HFFc6 (cell line): Measurements from ENCODE around the gene CFTR. TPM values are rescaled to one million over a fixed set of nuclear protein-coding genes. Genes with fewer than 3 reads are reported as not detected.

ENCODE experiments used
- DNase-seq: peaks from one replicate; pipeline ENCODE4 v3.0.0-alpha.2; 2018
- H3K27ac Mint-ChIP-seq: 2 replicates; pipeline ENCODE4 v1.8.0; 2020; ENCODE audit warnings: mild to moderate bottlenecking, mixed read lengths
- H3K27me3 Mint-ChIP-seq: 2 replicates; pipeline ENCODE4 v1.8.0; 2021; ENCODE audit warnings: mild to moderate bottlenecking, moderate library complexity, mixed read lengths; ENCODE audit not compliant: insufficient read depth
- H3K36me3 Mint-ChIP-seq: 2 replicates; pipeline ENCODE4 v1.8.0; 2021; ENCODE audit warnings: low read depth, mixed read lengths
- H3K4me1 Mint-ChIP-seq: 2 replicates; pipeline ENCODE4 v1.8.0; 2020; ENCODE audit warnings: low read depth, mixed read lengths
- H3K4me3 Mint-ChIP-seq: 2 replicates; pipeline ENCODE4 v1.8.0; 2020; ENCODE audit warnings: mild to moderate bottlenecking, moderate library complexity, mixed read lengths
- H3K9me3 Mint-ChIP-seq: 2 replicates; pipeline ENCODE4 v1.8.0; 2020; ENCODE audit warnings: mild to moderate bottlenecking, mixed read lengths
- total RNA-seq, 6 experiments: library from RNA; stranded (reverse); fragmentation: NEBNext Ultra II Directional; extraction: Animal tissue kit (Norgen Biotek cat#: 25700); gene quantifications; 2 replicates in 1 of 6; 3 replicates in 5 of 6; pipeline ENCODE4 v1.2.3, GENCODE V29; 2021
- TF ChIP-seq, protein P1 (sequence below): fragments of 200-600 bp; sonication (generic); IDR thresholded peaks from 2 replicates; pipeline ENCODE4 v1.5.0; 2021; ENCODE audit warnings: antibody characterized with exemption, mild to moderate bottlenecking

Gene CFTR
- total RNA-seq, 6 experiments from 2014 or later = not detected

GRCh38 chr7:117552660-117553059 is 72.8 kb downstream of the CFTR start:
- Mint-ChIP-seq H3K4me1 (no peaks in the 10 kb centered on the region), H3K36me3 (no peaks in the 10 kb centered on the region), H3K4me3 (no peak overlapping the region), H3K27me3 (no peaks in the 10 kb centered on the region), H3K27ac (no peak overlapping the region), H3K9me3 (peaks cover 15% of the 10 kb centered on the region)
- no peak for DNase-seq
- TF ChIP-seq, protein P1, sequence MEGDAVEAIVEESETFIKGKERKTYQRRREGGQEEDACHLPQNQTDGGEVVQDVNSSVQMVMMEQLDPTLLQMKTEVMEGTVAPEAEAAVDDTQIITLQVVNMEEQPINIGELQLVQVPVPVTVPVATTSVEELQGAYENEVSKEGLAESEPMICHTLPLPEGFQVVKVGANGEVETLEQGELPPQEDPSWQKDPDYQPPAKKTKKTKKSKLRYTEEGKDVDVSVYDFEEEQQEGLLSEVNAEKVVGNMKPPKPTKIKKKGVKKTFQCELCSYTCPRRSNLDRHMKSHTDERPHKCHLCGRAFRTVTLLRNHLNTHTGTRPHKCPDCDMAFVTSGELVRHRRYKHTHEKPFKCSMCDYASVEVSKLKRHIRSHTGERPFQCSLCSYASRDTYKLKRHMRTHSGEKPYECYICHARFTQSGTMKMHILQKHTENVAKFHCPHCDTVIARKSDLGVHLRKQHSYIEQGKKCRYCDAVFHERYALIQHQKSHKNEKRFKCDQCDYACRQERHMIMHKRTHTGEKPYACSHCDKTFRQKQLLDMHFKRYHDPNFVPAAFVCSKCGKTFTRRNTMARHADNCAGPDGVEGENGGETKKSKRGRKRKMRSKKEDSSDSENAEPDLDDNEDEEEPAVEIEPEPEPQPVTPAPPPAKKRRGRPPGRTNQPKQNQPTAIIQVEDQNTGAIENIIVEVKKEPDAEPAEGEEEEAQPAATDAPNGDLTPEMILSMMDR = no peak

- H3K9me3 Mint-ChIP-seq = peaks cover 14% of the 10 kb centered on the region; the same call in 1 of the 2 replicates
- no peaks in the 10 kb centered on the region for H3K4me1 Mint-ChIP-seq
- TF ChIP-seq, protein P1 = no peak
- H3K27me3 Mint-ChIP-seq = no peaks in the 10 kb centered on the region
- H3K4me3 Mint-ChIP-seq = no peak overlapping the region
- no peak overlapping the region for H3K27ac Mint-ChIP-seq
- H3K36me3 Mint-ChIP-seq = no peaks in the 10 kb centered on the region
- no peak for DNase-seq
These were observed 75.4 kb downstream of the CFTR start for GRCh38 chr7:117555260-117555659.

DNA sequence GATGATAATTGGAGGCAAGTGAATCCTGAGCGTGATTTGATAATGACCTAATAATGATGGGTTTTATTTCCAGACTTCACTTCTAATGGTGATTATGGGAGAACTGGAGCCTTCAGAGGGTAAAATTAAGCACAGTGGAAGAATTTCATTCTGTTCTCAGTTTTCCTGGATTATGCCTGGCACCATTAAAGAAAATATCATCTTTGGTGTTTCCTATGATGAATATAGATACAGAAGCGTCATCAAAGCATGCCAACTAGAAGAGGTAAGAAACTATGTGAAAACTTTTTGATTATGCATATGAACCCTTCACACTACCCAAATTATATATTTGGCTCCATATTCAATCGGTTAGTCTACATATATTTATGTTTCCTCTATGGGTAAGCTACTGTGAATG is 79.6 kb downstream of the CFTR start:
- Mint-ChIP-seq H3K27ac (no peak overlapping the region), H3K9me3 (peaks cover 15% of the 10 kb centered on the region), H3K4me1 (no peaks in the 10 kb centered on the region), H3K36me3 (no peaks in the 10 kb centered on the region), H3K27me3 (no peaks in the 10 kb centered on the region), H3K4me3 (no peak overlapping the region)
- TF ChIP-seq, protein P1 = no peak
- no peak for DNase-seq

- peaks cover 14% of the 10 kb centered on the region for H3K9me3 Mint-ChIP-seq
- no peak overlapping the region for H3K4me3 Mint-ChIP-seq
- TF ChIP-seq, protein P1 = no peak
- no peaks in the 10 kb centered on the region for H3K4me1 Mint-ChIP-seq
- no peak overlapping the region for H3K27ac Mint-ChIP-seq
- H3K27me3 Mint-ChIP-seq = no peaks in the 10 kb centered on the region
- DNase-seq = no peak
- no peaks in the 10 kb centered on the region for H3K36me3 Mint-ChIP-seq
These were observed 80.2 kb downstream of the CFTR start for GRCh38 chr7:117560030-117560429.

DNA sequence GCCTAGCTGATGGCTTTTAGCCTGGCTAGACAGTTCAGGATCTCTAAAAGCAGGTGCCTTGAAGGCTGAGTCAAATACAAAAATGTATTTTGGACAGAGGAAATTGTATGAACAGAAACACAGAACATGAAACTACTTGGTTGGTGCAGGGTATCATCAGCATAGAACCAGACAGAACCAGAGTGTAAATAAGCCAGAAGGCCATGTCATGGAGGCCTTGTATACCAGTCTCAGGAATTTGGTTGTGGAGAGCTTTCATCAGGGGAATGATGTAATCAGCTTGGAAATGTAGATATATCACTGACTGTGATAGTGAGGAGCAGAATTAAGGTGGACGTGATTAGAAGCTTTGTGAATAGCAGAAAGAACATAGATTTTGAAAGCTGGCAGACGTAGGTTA is 82.9 kb downstream of the CFTR start:
- Mint-ChIP-seq H3K27ac (no peak overlapping the region), H3K4me3 (no peak overlapping the region), H3K36me3 (no peaks in the 10 kb centered on the region), H3K9me3 (peaks cover 14% of the 10 kb centered on the region), H3K27me3 (no peaks in the 10 kb centered on the region), H3K4me1 (no peaks in the 10 kb centered on the region)
- TF ChIP-seq, protein P1 = no peak
- no peak for DNase-seq

- H3K27me3 Mint-ChIP-seq = no peaks in the 10 kb centered on the region
- H3K9me3 Mint-ChIP-seq = peaks cover 8% of the 10 kb centered on the region
- H3K4me3 Mint-ChIP-seq = no peak overlapping the region
- no peaks in the 10 kb centered on the region for H3K4me1 Mint-ChIP-seq
- H3K36me3 Mint-ChIP-seq = no peaks in the 10 kb centered on the region
- no peak for DNase-seq
- no peak overlapping the region for H3K27ac Mint-ChIP-seq
- TF ChIP-seq, protein P1 = no peak
These were observed 84.3 kb downstream of the CFTR start for GRCh38 chr7:117564080-117564479.
